HepG2 (cell line): ENCODE data around the gene OXSM. TPM values are rescaled to one million over a fixed set of nuclear protein-coding genes. Genes with fewer than 3 reads are reported as not detected.

ENCODE experiments used
- ATAC-seq: fragments of 200-7000 bp; cut with Tn5 transposase; 3 replicates; pipeline ENCODE4 v1.9.1; 2020; ENCODE audit warnings: mild to moderate bottlenecking, moderate library complexity
- BruUV-seq: library from RNA; stranded (reverse); fragments of 400-500 nt; replicated peaks from 2 replicates; lab custom pipeline; 2021; lab: Mats Ljungman, UMichigan
- CTCF ChIA-PET: fragments of 300-600 bp; formaldehyde crosslinking; extraction: SDS; loops from one replicate; lab custom pipeline; 2021; ENCODE audit warnings: low total read pairs, inconsistent platforms, low intra/inter-chr PET ratio; lab: Yijun Ruan, JAX
- POLR2A ChIA-PET: fragments of 350-600 bp; sonication (Branson Sonifier 250); formaldehyde crosslinking; loops from one replicate; lab custom pipeline; 2020; ENCODE audit warnings: antibody characterized with exemption, inconsistent platforms; lab: Yijun Ruan, JAX
- DNase-seq: peaks from one replicate; pipeline ENCODE4 v3.0.0-alpha.2; 2015; ENCODE audit warnings: low spot score
- FAIRE-seq: peaks from 3 replicates; lab custom pipeline; 2011; peaks lifted over from hg19 to GRCh38; lab: Jason Lieb, UNC
- H2AFZ ChIP-seq: one replicate; pipeline ENCODE4 v1.6.1; 2011; ENCODE audit warnings: low read length, inconsistent platforms
- H3K27ac ChIP-seq: fragments of 300-600 bp; 3 replicates; pipeline ENCODE4 v1.8.0; 2011; ENCODE audit warnings: mixed run types, mild to moderate bottlenecking, mixed read lengths, low read length, inconsistent platforms; ENCODE audit not compliant: insufficient read depth; ENCODE audit errors: extremely low read length
- H3K27me3 ChIP-seq, 2 experiments: fragments of 200-600 bp in 1 of 2; 2 replicates in 1 of 2; 3 replicates in 1 of 2; pipeline versions ENCODE4 v1.6.0 to v1.8.0; 2011; ENCODE audit warnings: low read length in 2 of 2, mild to moderate bottlenecking in 2 of 2, moderate library complexity in 2 of 2, inconsistent platforms in 1 of 2; ENCODE audit not compliant: insufficient read depth in 2 of 2, control insufficient read depth in 1 of 2
- H3K36me3 ChIP-seq, 2 experiments: fragments of 200-600 bp in 1 of 2; replicated peaks in 1 of 2; 2 replicates in 1 of 2; 3 replicates in 1 of 2; pipeline versions ENCODE4 v1.5.1 to v1.8.0; 2011; ENCODE audit warnings: low read length in 2 of 2, inconsistent platforms in 1 of 2; ENCODE audit not compliant: insufficient read depth in 2 of 2, control insufficient read depth in 1 of 2
- H3K4me1 ChIP-seq: 2 replicates; pipeline ENCODE4 v1.5.1; 2012; ENCODE audit warnings: low read length, inconsistent platforms; ENCODE audit not compliant: insufficient read depth
- H3K4me2 ChIP-seq: 2 replicates; pipeline ENCODE4 v1.6.0; 2011; ENCODE audit warnings: low read depth, low read length, inconsistent platforms
- H3K4me3 ChIP-seq, 3 experiments: fragments of 200-600 bp in 1 of 3; sonication (generic), shearing (Covaris generic) in 1 of 3; replicated peaks in 1 of 3; 2 replicates each; pipeline ENCODE4 v1.5.1; 2011 to 2016; ENCODE audit warnings: low read length in 3 of 3, inconsistent platforms in 2 of 3, low read depth in 2 of 3, mild to moderate bottlenecking in 2 of 3, control low read depth in 1 of 3, mixed read lengths in 1 of 3; ENCODE audit not compliant: insufficient read depth in 1 of 3
- H3K79me2 ChIP-seq: one replicate; pipeline ENCODE4 v1.6.1; 2011; ENCODE audit warnings: low read length, inconsistent platforms; ENCODE audit not compliant: insufficient read depth
- H3K9ac ChIP-seq: 2 replicates; pipeline ENCODE4 v1.6.0; 2011; ENCODE audit warnings: mild to moderate bottlenecking, low read depth, low read length, inconsistent platforms; ENCODE audit not compliant: insufficient read depth
- H3K9me3 ChIP-seq: 2 replicates; pipeline ENCODE4 v1.5.1; 2012; ENCODE audit warnings: mild to moderate bottlenecking, low read length
- H4K20me1 ChIP-seq: 2 replicates; pipeline ENCODE4 v1.6.0; 2011; ENCODE audit warnings: inconsistent platforms, mild to moderate bottlenecking, low read length, moderate library complexity; ENCODE audit not compliant: insufficient read depth
- ARNT ChIP-seq: fragments of 450-650 bp; IDR thresholded peaks from 2 replicates; pipeline ENCODE4 v1.6.1; 2017
- GABPB1 ChIP-seq: IDR thresholded peaks from 2 replicates; pipeline ENCODE4 v1.6.1; 2016; ENCODE audit warnings: mild to moderate bottlenecking, missing genetic modification reagents, moderate library complexity, missing compliant biosample characterization
- HNRNPL ChIP-seq: fragments of 200-400 bp; formaldehyde crosslinking; IDR thresholded peaks from 2 replicates; pipeline ENCODE4 v1.6.1; 2017; ENCODE audit warnings: mild to moderate bottlenecking, low read depth, low read length
- HNRNPUL1 ChIP-seq: fragments of 200-400 bp; formaldehyde crosslinking; IDR thresholded peaks from 2 replicates; pipeline ENCODE4 v1.6.1; 2017; ENCODE audit warnings: low read depth, mild to moderate bottlenecking, low read length, moderate library complexity
- SIX4 ChIP-seq: sonication (generic); formaldehyde crosslinking; IDR thresholded peaks from 2 replicates; pipeline ENCODE4 v1.4.0; 2020; ENCODE audit warnings: missing genetic modification reagents
- ZNF280B ChIP-seq: sonication (generic); formaldehyde crosslinking; IDR thresholded peaks from 2 replicates; pipeline ENCODE4 v1.5.0; 2020; ENCODE audit warnings: missing genetic modification reagents, mild to moderate bottlenecking, borderline replicate concordance
- ZNF678 ChIP-seq: sonication (generic); formaldehyde crosslinking; IDR thresholded peaks from 2 replicates; pipeline ENCODE4 v1.4.0; 2020; ENCODE audit warnings: mild to moderate bottlenecking, missing genetic modification reagents
- WGBS: methylation state at CpG from one replicate; pipeline ENCODE4 v1.1.6; 2017; ENCODE audit warnings: low lambda C conversion rate; 5-methylcytosine and 5-hydroxymethylcytosine counted together
- in situ Hi-C: cut with HindIII; loops from 2 replicates; pipeline ENCODE4 v1.10.0; 2017; ENCODE audit warnings: low pct_unique_long_range_greater_than_20kb; ENCODE audit not compliant: extremely low pct_ligation_motif_present
- intact Hi-C: fragments of 100-400 bp; cut with micrococcal nuclease; formaldehyde crosslinking; loops from one replicate; pipeline ENCODE4 v1.10.0; 2022; ENCODE audit not compliant: unreplicated experiment
- polyA plus RNA-seq, 8 experiments: library from polyadenylated mRNA; depleted of rRNA in 3 of 8; stranded (reverse) in 7 of 8; unstranded in 1 of 8; fragments of >200 nt; fragmentation: Illumina TruSeq in 4 of 8; extraction: Trizol in 4 of 8; gene quantifications; 2 replicates each; pipeline versions ENCODE4 v1.2.1 to v1.2.3, GENCODE V29; 2011 to 2016; ENCODE audit warnings: low read depth in 4 of 8, missing spikeins in 1 of 8, mixed read lengths in 1 of 8; ENCODE audit not compliant: insufficient read depth in 1 of 8
- total RNA-seq, 5 experiments: library from RNA; depleted of rRNA; stranded (reverse); fragments of >200 nt; fragmentation: Illumina TruSeq; extraction: Trizol; gene quantifications; 2 replicates each; pipeline ENCODE4 v1.2.3, GENCODE V29; 2016; ENCODE audit warnings: low read depth in 1 of 5
- TF ChIP-seq, protein P1 (sequence below): sonication (generic); formaldehyde crosslinking; conservative IDR thresholded peaks from 2 replicates; pipeline ENCODE4 v1.4.0; 2020; ENCODE audit warnings: missing genetic modification reagents

Gene OXSM
- total and polyA plus RNA-seq, 2 of the 13 experiments (the other 11 are each of a cell fraction or from before 2014, with no cell fraction given): 18.2 to 34.4 TPM

GRCh38 chr3:25817638-25818037 is 27.7 kb downstream of the OXSM start (continued):
- TF ChIP-seq GABPB1 (CRISPR knock-in tag) (no peak), ZNF678 (CRISPR knock-in tag) (no peak), ARNT (no peak)
- TF ChIP-seq, protein P1, sequence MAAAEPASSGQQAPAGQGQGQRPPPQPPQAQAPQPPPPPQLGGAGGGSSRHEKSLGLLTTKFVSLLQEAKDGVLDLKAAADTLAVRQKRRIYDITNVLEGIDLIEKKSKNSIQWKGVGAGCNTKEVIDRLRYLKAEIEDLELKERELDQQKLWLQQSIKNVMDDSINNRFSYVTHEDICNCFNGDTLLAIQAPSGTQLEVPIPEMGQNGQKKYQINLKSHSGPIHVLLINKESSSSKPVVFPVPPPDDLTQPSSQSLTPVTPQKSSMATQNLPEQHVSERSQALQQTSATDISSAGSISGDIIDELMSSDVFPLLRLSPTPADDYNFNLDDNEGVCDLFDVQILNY (CRISPR knock-in tag): no peak

DNA sequence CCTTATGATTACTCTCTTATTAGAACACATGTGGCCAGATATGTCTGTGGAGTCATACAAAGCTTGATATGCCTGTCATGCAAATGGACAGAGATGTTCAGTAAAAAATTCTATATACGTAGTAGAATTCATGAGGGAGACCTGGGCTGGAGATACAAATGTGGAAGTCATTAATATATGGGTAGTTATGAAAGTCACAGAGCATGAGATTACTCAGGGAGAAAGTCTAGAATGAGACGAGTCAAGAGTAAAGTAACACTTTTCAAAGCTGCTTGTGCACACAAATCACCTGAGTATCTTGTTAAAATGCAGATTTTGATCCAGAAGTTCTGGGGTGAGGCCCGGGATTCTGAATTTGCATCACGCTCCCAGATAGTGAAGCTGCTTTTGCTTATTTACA is 28.4 kb downstream of the OXSM start:
- no peak for ATAC-seq
- intact Hi-C loops (no loop called here), in situ Hi-C loops (no loop called here)
- WGBS: 34% methylated on average over 4 of the region's 4 CpGs
- Histone ChIP-seq H2AFZ (no peak overlapping the region), H3K9me3 (no peaks in the 10 kb centered on the region), H3K27ac (no peak overlapping the region), H3K4me1 (no peaks in the 10 kb centered on the region), H3K4me3 (no peak overlapping the region), H3K79me2 (no peaks in the 10 kb centered on the region), H4K20me1 (no peaks in the 10 kb centered on the region), H3K36me3 (no peaks in the 10 kb centered on the region), H3K27me3 (no peaks in the 10 kb centered on the region), H3K9ac (no peak overlapping the region), H3K4me2 (no peak overlapping the region)
- no peak for TF ChIP-seq HNRNPUL1
- no peak for TF ChIP-seq ZNF280B (CRISPR knock-in tag)
- no peak for TF ChIP-seq HNRNPL
- TF ChIP-seq SIX4: no peak
- no peak for FAIRE-seq
- BruUV-seq: no TSS peak
- CTCF ChIA-PET: no interaction called here
- DNase-seq: no peak
- POLR2A ChIA-PET: no interaction called here
